Measurements from ENCODE around the gene STAT2.
"Not testable (repeated sequence)": the region's sequence is repeated elsewhere in the genome, so short reads cannot be mapped to it uniquely, and the experiment has no call there.

The STAT2 gene

DNA sequence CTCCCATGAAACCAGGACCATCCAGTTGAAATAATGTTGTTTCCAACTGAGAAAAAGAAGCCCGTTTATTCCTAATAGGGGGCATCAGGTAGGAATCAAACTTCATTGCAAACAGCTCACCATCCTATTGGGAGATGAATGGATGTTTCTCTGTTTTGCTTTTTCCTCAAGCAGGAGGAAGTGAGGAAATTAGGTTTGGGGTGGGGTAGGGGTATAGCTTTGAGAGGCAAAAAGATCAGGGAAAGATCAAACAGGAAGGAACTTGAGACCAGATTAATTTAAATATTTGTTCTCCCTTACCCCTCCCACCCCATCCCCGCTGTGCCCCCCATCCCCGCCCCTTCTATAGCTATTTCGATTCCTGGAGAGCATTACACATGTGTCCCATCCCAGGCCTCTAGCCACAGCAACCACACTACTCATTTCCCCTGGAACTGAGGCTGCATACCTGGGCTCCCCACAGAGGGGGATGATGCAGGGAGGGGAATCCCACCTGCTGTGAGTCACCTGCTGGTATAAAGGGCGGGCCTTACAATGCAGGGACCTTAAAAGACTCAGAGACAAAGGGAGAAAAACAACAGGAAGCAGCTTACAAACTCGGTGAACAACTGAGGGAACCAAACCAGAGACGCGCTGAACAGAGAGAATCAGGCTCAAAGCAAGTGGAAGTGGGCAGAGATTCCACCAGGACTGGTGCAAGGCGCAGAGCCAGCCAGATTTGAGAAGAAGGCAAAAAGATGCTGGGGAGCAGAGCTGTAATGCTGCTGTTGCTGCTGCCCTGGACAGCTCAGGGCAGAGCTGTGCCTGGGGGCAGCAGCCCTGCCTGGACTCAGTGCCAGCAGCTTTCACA, 21.4 kb downstream of the STAT2 start, which contains the start of gene IL23A:
Gene IL23A (plus strand): TSS at position 577 of the 850 bp plus-strand sequence. CDS start 161 bp downstream, at position 738.
- Histone ChIP-seq H2AFZ (ENCODE audit: low read length) (no peak within 1 kb of the TSS), H3F3A (ENCODE audit: low read depth) (no peaks in the 10 kb centered on the region), H3K27me3 (ENCODE audit: insufficient read depth, low read length, poor library complexity, severe bottlenecking) (no peaks in the 10 kb centered on the region), H3K4me1 (ENCODE audit: insufficient read depth, low read length, poor library complexity, severe bottlenecking) (peaks cover 12% of the 10 kb centered on the region), H3K9me3 (ENCODE audit: insufficient read depth, low read depth, low read length) (no peaks in the 10 kb centered on the region), H3K79me2 (ENCODE audit: insufficient read depth, low read length) (peaks cover 6% of the 10 kb centered on the region; the same call in 1 of the 2 replicates), H3K9me2 (replicated peaks; ENCODE audit: low read depth, low read length) (no peaks in the 10 kb centered on the region), H3K36me3 (ENCODE audit: insufficient read depth, low read length) (no peaks in the 10 kb centered on the region), H3K9ac (ENCODE audit: low read depth, low read length, poor library complexity, severe bottlenecking) (no peak within 1 kb of the TSS), H3K4me3 (ENCODE audit: low read length, poor library complexity, severe bottlenecking) (no peak within 1 kb of the TSS), H3K4me2 (ENCODE audit: low read depth, low read length, poor library complexity, severe bottlenecking) (no peak within 1 kb of the TSS), H4K20me1 (ENCODE audit: insufficient read depth, low read length, poor library complexity, severe bottlenecking) (no peaks in the 10 kb centered on the region)
- TF ChIP-seq CTCF (conservative IDR thresholded peaks at IDR 0.05; ENCODE audit: low read length), result no peak
- TF ChIP-seq EZH2phosphoT487 (IDR thresholded peaks at IDR 0.05; ENCODE audit: borderline replicate concordance), result no peak

GRCh38 chr12:56337753-56338251, 22.1 kb downstream of the STAT2 start:
- no peaks in the 10 kb centered on the region for H3K9me2 ChIP-seq (replicated peaks; ENCODE audit: low read depth, low read length)
- H3K4me3 ChIP-seq (ENCODE audit: low read length, poor library complexity, severe bottlenecking), result no peak overlapping the region
- no peak overlapping the region for H2AFZ ChIP-seq (ENCODE audit: low read length)
- H3K79me2 ChIP-seq (ENCODE audit: insufficient read depth, low read length), result peaks cover 12% of the 10 kb centered on the region
- H4K20me1 ChIP-seq (ENCODE audit: insufficient read depth, low read length, poor library complexity, severe bottlenecking), result no peaks in the 10 kb centered on the region
- H3K4me1 ChIP-seq (ENCODE audit: insufficient read depth, low read length, poor library complexity, severe bottlenecking), result peaks cover 15% of the 10 kb centered on the region
- no peak for TF ChIP-seq EZH2phosphoT487 (IDR thresholded peaks at IDR 0.05; ENCODE audit: borderline replicate concordance)
- no peak for TF ChIP-seq CTCF (conservative IDR thresholded peaks at IDR 0.05; ENCODE audit: low read length)
- H3K9ac ChIP-seq (ENCODE audit: low read depth, low read length, poor library complexity, severe bottlenecking), result no peak overlapping the region
- no peaks in the 10 kb centered on the region for H3K27me3 ChIP-seq (ENCODE audit: insufficient read depth, low read length, poor library complexity, severe bottlenecking)
- H3K9me3 ChIP-seq (ENCODE audit: insufficient read depth, low read depth, low read length), result no peaks in the 10 kb centered on the region
- no peak overlapping the region for H3K4me2 ChIP-seq (ENCODE audit: low read depth, low read length, poor library complexity, severe bottlenecking)
- no peaks in the 10 kb centered on the region for H3K36me3 ChIP-seq (ENCODE audit: insufficient read depth, low read length)
- H3F3A ChIP-seq (ENCODE audit: low read depth), result no peaks in the 10 kb centered on the region

GRCh38 chr12:56336361-56337167, 23.3 kb downstream of the STAT2 start:
- H3K36me3 ChIP-seq (ENCODE audit: insufficient read depth, low read length), result no peaks in the 10 kb centered on the region
- H3K79me2 ChIP-seq (ENCODE audit: insufficient read depth, low read length), result peaks cover 21% of the 10 kb centered on the region
- H3K4me2 ChIP-seq (ENCODE audit: low read depth, low read length, poor library complexity, severe bottlenecking), result no peak overlapping the region
- no peaks in the 10 kb centered on the region for H3K27me3 ChIP-seq (ENCODE audit: insufficient read depth, low read length, poor library complexity, severe bottlenecking)
- H3K9ac ChIP-seq (ENCODE audit: low read depth, low read length, poor library complexity, severe bottlenecking), result no peak overlapping the region
- no peaks in the 10 kb centered on the region for H3K9me2 ChIP-seq (replicated peaks; ENCODE audit: low read depth, low read length)
- H3K4me3 ChIP-seq (ENCODE audit: low read length, poor library complexity, severe bottlenecking), result no peak overlapping the region
- no peaks in the 10 kb centered on the region for H4K20me1 ChIP-seq (ENCODE audit: insufficient read depth, low read length, poor library complexity, severe bottlenecking)
- H3K4me1 ChIP-seq (ENCODE audit: insufficient read depth, low read length, poor library complexity, severe bottlenecking), result peaks cover 23% of the 10 kb centered on the region
- H3F3A ChIP-seq (ENCODE audit: low read depth), result no peaks in the 10 kb centered on the region
- TF ChIP-seq CTCF (conservative IDR thresholded peaks at IDR 0.05; ENCODE audit: low read length), result no peak
- no peak for TF ChIP-seq EZH2phosphoT487 (IDR thresholded peaks at IDR 0.05; ENCODE audit: borderline replicate concordance)
- H3K9me3 ChIP-seq (ENCODE audit: insufficient read depth, low read depth, low read length), result no peaks in the 10 kb centered on the region
- no peak overlapping the region for H2AFZ ChIP-seq (ENCODE audit: low read length)

DNA sequence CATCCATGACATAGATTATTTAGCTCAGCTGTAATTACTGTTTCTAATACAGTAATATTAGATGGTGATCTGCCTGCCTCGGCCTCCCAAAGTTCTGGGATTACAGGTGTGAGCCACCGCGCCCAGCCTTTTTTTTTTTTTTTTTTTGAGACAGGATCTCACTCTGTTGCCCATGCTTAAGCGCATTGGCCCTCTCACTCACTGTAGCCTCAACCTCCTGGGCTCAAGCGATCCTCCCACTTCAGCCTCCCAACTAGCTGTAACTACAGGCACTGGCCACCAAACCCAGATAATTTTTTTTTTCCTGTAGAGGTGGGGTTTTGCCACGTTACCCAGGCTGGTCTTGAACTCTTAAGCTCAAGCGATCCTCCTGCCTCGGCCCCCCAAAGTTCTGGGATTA, 24.4 kb downstream of the STAT2 start:
- H3K4me2 ChIP-seq (ENCODE audit: low read depth, low read length, poor library complexity, severe bottlenecking); H3K36me3 ChIP-seq (ENCODE audit: insufficient read depth, low read length); H3K27me3 ChIP-seq (ENCODE audit: insufficient read depth, low read length, poor library complexity, severe bottlenecking); H3K9ac ChIP-seq (ENCODE audit: low read depth, low read length, poor library complexity, severe bottlenecking); H4K20me1 ChIP-seq (ENCODE audit: insufficient read depth, low read length, poor library complexity, severe bottlenecking); H3F3A ChIP-seq (ENCODE audit: low read depth); H3K9me2 ChIP-seq (replicated peaks; ENCODE audit: low read depth, low read length); H3K4me3 ChIP-seq (ENCODE audit: low read length, poor library complexity, severe bottlenecking); H3K9me3 ChIP-seq (ENCODE audit: insufficient read depth, low read depth, low read length); H2AFZ ChIP-seq (ENCODE audit: low read length): not testable (repeated sequence)
- Histone ChIP-seq H3K79me2 (ENCODE audit: insufficient read depth, low read length) (peaks cover 21% of the 10 kb centered on the region), H3K4me1 (ENCODE audit: insufficient read depth, low read length, poor library complexity, severe bottlenecking) (peaks cover 23% of the 10 kb centered on the region)

All from Loucy (cell line).